Stimulated activated CD8-positive, alpha-beta memory T cell treated with anti-CD3 and anti-CD28 coated beads, Interleukin-7, amount 100 ng/mL, for 48 hours (primary cell): ENCODE data around the gene ATP10B.
"Not testable (repeated sequence)": the region's sequence is repeated elsewhere in the genome, so short reads cannot be mapped to it uniquely, and the experiment has no call there.

ENCODE experiments used
- DNase-seq, 2 donors: peaks; one replicate each; pipeline ENCODE4 v3.0.0-alpha.2; 2020; ENCODE audit warnings: low read depth in 1 of 2; ENCODE audit errors: extremely low read depth in 1 of 2

Gene ATP10B

GRCh38 chr5:160852049-160852448, at the start of gene ATP10B:
TSS of gene ATP10B (minus strand) at chr5:160852211. CDS start at chr5:160688074, 164,137 bp downstream.
- DNase-seq, result no peak

GRCh38 chr5:160901656-160902055, 49.6 kb upstream of the ATP10B start:
- no peak for DNase-seq

GRCh38 chr5:160899735-160900134, 47.7 kb upstream of the ATP10B start:
- no peak for DNase-seq

- DNase-seq, result not testable (repeated sequence)
Observed at GRCh38 chr5:160893180-160893964, 41.4 kb upstream of the ATP10B start.

- DNase-seq, result no peak
Observed at GRCh38 chr5:160887780-160888179, 35.8 kb upstream of the ATP10B start.

- not testable (repeated sequence) for DNase-seq
Observed at GRCh38 chr5:160873560-160874200, 21.7 kb upstream of the ATP10B start.

GRCh38 chr5:160869989-160870521, 18.0 kb upstream of the ATP10B start:
- DNase-seq, result no peak

GRCh38 chr5:160867976-160868375, 16.0 kb upstream of the ATP10B start:
- no peak for DNase-seq

- no peak for DNase-seq
Observed at GRCh38 chr5:160851451-160851850, 560 bp downstream of the ATP10B start.

GRCh38 chr5:160850421-160850820, 1.6 kb downstream of the ATP10B start:
- no peak for DNase-seq

- no peak for DNase-seq
Observed at GRCh38 chr5:160847526-160848085, 4.4 kb downstream of the ATP10B start.

- no peak for DNase-seq
Observed at GRCh38 chr5:160846642-160847041, 5.4 kb downstream of the ATP10B start.

- DNase-seq, result no peak
Observed at GRCh38 chr5:160844177-160844576, 7.8 kb downstream of the ATP10B start.

GRCh38 chr5:160843240-160843639, 8.8 kb downstream of the ATP10B start:
- no peak for DNase-seq

- DNase-seq, result no peak
Observed at GRCh38 chr5:160837749-160838593, 14.0 kb downstream of the ATP10B start.

GRCh38 chr5:160837211-160837610, 14.8 kb downstream of the ATP10B start:
- no peak for DNase-seq

GRCh38 chr5:160835818-160836528, 16.0 kb downstream of the ATP10B start:
- no peak for DNase-seq

GRCh38 chr5:160835376-160835775, 16.6 kb downstream of the ATP10B start:
- DNase-seq, result no peak

- DNase-seq, result no peak
Observed at GRCh38 chr5:160833806-160834205, 18.2 kb downstream of the ATP10B start.

- no peak for DNase-seq
Observed at GRCh38 chr5:160831801-160832200, 20.2 kb downstream of the ATP10B start.
